Measurements from ENCODE around the gene ZNF436. TPM values are rescaled to one million over a fixed set of nuclear protein-coding genes. Genes with fewer than 3 reads are reported as not detected.
A peak's percentile ranks its signal among the peaks of the same experiment; 100 is the strongest.

Gene ZNF436
- total and polyA plus RNA-seq, 2 of the 13 experiments (the other 11 are each of a cell fraction or from before 2014, with no cell fraction given), result 4.3 to 9.9 TPM

GRCh38 chr1:23366598-23366997 lies 3.0 kb downstream of the ZNF436 start (continued):
- no peak for TF ChIP-seq MXD3 (CRISPR knock-in tag; IDR thresholded peaks at IDR 0.05)
- TF ChIP-seq BHLHE40 (IDR thresholded peaks at IDR 0.05; ENCODE audit: low read length), result no peak
- TF ChIP-seq, protein P1, sequence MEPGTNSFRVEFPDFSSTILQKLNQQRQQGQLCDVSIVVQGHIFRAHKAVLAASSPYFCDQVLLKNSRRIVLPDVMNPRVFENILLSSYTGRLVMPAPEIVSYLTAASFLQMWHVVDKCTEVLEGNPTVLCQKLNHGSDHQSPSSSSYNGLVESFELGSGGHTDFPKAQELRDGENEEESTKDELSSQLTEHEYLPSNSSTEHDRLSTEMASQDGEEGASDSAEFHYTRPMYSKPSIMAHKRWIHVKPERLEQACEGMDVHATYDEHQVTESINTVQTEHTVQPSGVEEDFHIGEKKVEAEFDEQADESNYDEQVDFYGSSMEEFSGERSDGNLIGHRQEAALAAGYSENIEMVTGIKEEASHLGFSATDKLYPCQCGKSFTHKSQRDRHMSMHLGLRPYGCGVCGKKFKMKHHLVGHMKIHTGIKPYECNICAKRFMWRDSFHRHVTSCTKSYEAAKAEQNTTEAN (CRISPR knock-in tag; conservative IDR thresholded peaks at IDR 0.05), result no peak
- TF ChIP-seq, protein P2, sequence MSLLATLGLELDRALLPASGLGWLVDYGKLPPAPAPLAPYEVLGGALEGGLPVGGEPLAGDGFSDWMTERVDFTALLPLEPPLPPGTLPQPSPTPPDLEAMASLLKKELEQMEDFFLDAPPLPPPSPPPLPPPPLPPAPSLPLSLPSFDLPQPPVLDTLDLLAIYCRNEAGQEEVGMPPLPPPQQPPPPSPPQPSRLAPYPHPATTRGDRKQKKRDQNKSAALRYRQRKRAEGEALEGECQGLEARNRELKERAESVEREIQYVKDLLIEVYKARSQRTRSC (CRISPR knock-in tag; IDR thresholded peaks at IDR 0.05; ENCODE audit: low read depth), result no peak
- TF ChIP-seq ZNF549 (CRISPR knock-in tag; IDR thresholded peaks at IDR 0.05), result no peak
- no peak for TF ChIP-seq KAT8 (CRISPR knock-in tag; IDR thresholded peaks at IDR 0.05)
- TF ChIP-seq THAP11 (CRISPR knock-in tag; IDR thresholded peaks at IDR 0.05), result no peak
- TF ChIP-seq GATAD2A (CRISPR knock-in tag; IDR thresholded peaks at IDR 0.05), result no peak
- TF ChIP-seq EHMT2 (IDR thresholded peaks at IDR 0.05; ENCODE audit: borderline replicate concordance, low read depth, low read length), result no peak
- no peak for TF ChIP-seq ZNF75D (CRISPR knock-in tag; IDR thresholded peaks at IDR 0.05; ENCODE audit: borderline replicate concordance)
- no peak for TF ChIP-seq NRL (CRISPR knock-in tag; IDR thresholded peaks at IDR 0.05; ENCODE audit: borderline replicate concordance)

- no peak overlapping the region for H2AFZ ChIP-seq (ENCODE audit: low read length)
- no peaks in the 10 kb centered on the region; a peak in 1 of 5 replicates for H3K27me3 ChIP-seq (ENCODE audit: control insufficient read depth in 1 of 2, insufficient read depth in 2 of 2, low read length in 2 of 2)
- H3K27ac ChIP-seq (ENCODE audit: extremely low read length, insufficient read depth, low read length), result no peak overlapping the region
- WGBS (ENCODE audit: low lambda C conversion rate), result 45% methylated on average over 2 of the region's 2 CpGs
- intact Hi-C loops (cut with micrococcal nuclease; ENCODE audit: unreplicated experiment), result loop anchor here (10.0 kb wide), 2 partner anchors 169 to 1019 kb away; partner anchors contain the start of gene E2F2
- FAIRE-seq, result no peak
- H3K36me3 ChIP-seq (replicated peaks in 1 of 2; ENCODE audit: control insufficient read depth in 1 of 2, insufficient read depth in 2 of 2, low read length in 2 of 2), result peaks cover 17 to 19% of the 10 kb centered on the region in 2 experiments
- ChIA-PET CTCF (ENCODE audit: low intra/inter-chr PET ratio, low total read pairs) (no interaction called here), POLR2A (interaction anchor here (1.0 kb wide), 1 partner anchor 22 kb away, joined by 7 read pairs; the partner anchor contains the start of gene HNRNPR)
- H3K4me3 ChIP-seq (replicated peaks in 1 of 3; ENCODE audit: insufficient read depth in 1 of 3, low read depth in 2 of 3, low read length in 3 of 3), result peak overlapping the region in 1 of 3 experiments; percentile 99; a peak in 1 of 6 replicates
- no peaks in the 10 kb centered on the region for H3K9me3 ChIP-seq (ENCODE audit: low read length)
- H3K9ac ChIP-seq (ENCODE audit: insufficient read depth, low read depth, low read length), result peak overlapping the region; percentile 33; the same call in 1 of the 2 replicates
- in situ Hi-C loops (cut with HindIII; ENCODE audit: extremely low pct_ligation_motif_present, low pct_unique_long_range_greater_than_20kb), result no loop called here
- H3K4me1 ChIP-seq (ENCODE audit: insufficient read depth, low read length), result peaks cover 31% of the 10 kb centered on the region
- peak overlapping the region; percentile 84 for H3K4me2 ChIP-seq (ENCODE audit: low read depth, low read length)
- peak; percentile 79; the same call in 1 of the 2 replicates for TF ChIP-seq ZNF564 (CRISPR knock-in tag; IDR thresholded peaks at IDR 0.05)
- no peak for TF ChIP-seq ZNF430 (CRISPR knock-in tag; IDR thresholded peaks at IDR 0.05)
- ATAC-seq, result no peak
- peaks cover 30% of the 10 kb centered on the region for H3K79me2 ChIP-seq (ENCODE audit: insufficient read depth, low read length)
- BruUV-seq (replicated peaks), result no TSS peak
- DNase-seq (ENCODE audit: low spot score), result no peak
- H4K20me1 ChIP-seq (ENCODE audit: insufficient read depth, low read length), result no peaks in the 10 kb centered on the region
Observed at GRCh38 chr1:23366146-23366545, 3.5 kb downstream of the ZNF436 start.

Measured in HepG2 (cell line).